ENCODE measurements around the gene KLHDC8B. TPM values are rescaled to one million over a fixed set of nuclear protein-coding genes. Genes with fewer than 3 reads are reported as not detected.

The KLHDC8B gene
- total RNA-seq, 1 donor from 2014 or later, result 10.1 TPM

- no peaks in the 10 kb centered on the region for H3K36me3 ChIP-seq (ENCODE audit: control insufficient read depth, insufficient read depth, low read length)
These were observed 23.2 kb upstream of the KLHDC8B start for GRCh38 chr3:49148159-49148558.

GRCh38 chr3:49151610-49152009, 19.8 kb upstream of the KLHDC8B start:
- no peaks in the 10 kb centered on the region for H3K36me3 ChIP-seq (ENCODE audit: control insufficient read depth, insufficient read depth, low read length)
- no peak for DNase-seq (ENCODE audit: low read depth)
- TF ChIP-seq, protein P1, sequence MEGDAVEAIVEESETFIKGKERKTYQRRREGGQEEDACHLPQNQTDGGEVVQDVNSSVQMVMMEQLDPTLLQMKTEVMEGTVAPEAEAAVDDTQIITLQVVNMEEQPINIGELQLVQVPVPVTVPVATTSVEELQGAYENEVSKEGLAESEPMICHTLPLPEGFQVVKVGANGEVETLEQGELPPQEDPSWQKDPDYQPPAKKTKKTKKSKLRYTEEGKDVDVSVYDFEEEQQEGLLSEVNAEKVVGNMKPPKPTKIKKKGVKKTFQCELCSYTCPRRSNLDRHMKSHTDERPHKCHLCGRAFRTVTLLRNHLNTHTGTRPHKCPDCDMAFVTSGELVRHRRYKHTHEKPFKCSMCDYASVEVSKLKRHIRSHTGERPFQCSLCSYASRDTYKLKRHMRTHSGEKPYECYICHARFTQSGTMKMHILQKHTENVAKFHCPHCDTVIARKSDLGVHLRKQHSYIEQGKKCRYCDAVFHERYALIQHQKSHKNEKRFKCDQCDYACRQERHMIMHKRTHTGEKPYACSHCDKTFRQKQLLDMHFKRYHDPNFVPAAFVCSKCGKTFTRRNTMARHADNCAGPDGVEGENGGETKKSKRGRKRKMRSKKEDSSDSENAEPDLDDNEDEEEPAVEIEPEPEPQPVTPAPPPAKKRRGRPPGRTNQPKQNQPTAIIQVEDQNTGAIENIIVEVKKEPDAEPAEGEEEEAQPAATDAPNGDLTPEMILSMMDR (IDR thresholded peaks at IDR 0.05; ENCODE audit: insufficient read depth, low read length, poor library complexity, severe bottlenecking), result no peak

More at GRCh38 chr3:49148159-49148558, 23.2 kb upstream of the KLHDC8B start:
- peaks cover 4% of the 10 kb centered on the region for H3K27me3 ChIP-seq (ENCODE audit: control insufficient read depth, insufficient read depth, low read length)
- no peak for DNase-seq (ENCODE audit: low read depth)
- no peak overlapping the region for H3K4me3 ChIP-seq (ENCODE audit: low read depth, low read length)
- TF ChIP-seq, protein P1 (IDR thresholded peaks at IDR 0.05; ENCODE audit: insufficient read depth, low read length, poor library complexity, severe bottlenecking), result no peak

DNA sequence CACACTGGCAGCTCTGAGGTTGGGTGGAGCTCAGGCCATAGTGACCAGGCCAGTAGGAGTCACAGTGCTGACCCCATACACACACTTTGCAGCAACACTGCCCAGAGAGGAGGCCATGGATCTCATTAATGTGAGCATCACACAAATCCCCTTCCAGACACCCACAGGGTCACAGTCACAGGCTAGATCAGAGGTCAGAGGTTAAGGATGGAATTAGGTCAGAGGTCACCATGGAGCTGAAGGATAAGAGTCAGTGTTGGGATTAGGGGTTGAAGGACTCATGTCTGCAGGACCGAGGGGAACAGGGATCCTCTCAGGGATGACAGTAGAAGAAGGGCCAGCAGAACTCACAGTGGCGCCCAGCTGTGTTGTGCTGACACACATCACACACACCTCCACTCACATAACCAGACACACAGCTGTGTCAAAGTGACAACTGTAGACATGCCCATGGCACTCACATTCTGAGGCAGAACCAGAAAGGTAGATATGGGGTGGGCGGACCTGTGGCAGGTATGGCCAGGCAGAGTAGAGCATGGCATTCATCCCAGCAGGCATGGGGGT, 18.0 kb upstream of the KLHDC8B start:
- TF ChIP-seq, protein P1 (IDR thresholded peaks at IDR 0.05; ENCODE audit: insufficient read depth, low read length, poor library complexity, severe bottlenecking), result no peak
- Histone ChIP-seq H3K4me3 (ENCODE audit: low read depth, low read length) (no peak overlapping the region), H3K36me3 (ENCODE audit: control insufficient read depth, insufficient read depth, low read length) (no peaks in the 10 kb centered on the region), H3K27me3 (ENCODE audit: control insufficient read depth, insufficient read depth, low read length) (peaks cover 4% of the 10 kb centered on the region)
- no peak for DNase-seq (ENCODE audit: low read depth)

More at GRCh38 chr3:49151610-49152009, 19.8 kb upstream of the KLHDC8B start:
- peaks cover 4% of the 10 kb centered on the region for H3K27me3 ChIP-seq (ENCODE audit: control insufficient read depth, insufficient read depth, low read length)
- no peak overlapping the region for H3K4me3 ChIP-seq (ENCODE audit: low read depth, low read length)

GRCh38 chr3:49157289-49157688, 14.1 kb upstream of the KLHDC8B start:
- Histone ChIP-seq H3K4me3 (ENCODE audit: low read depth, low read length) (no peak overlapping the region), H3K36me3 (ENCODE audit: control insufficient read depth, insufficient read depth, low read length) (no peaks in the 10 kb centered on the region), H3K27me3 (ENCODE audit: control insufficient read depth, insufficient read depth, low read length) (no peaks in the 10 kb centered on the region)
- DNase-seq (ENCODE audit: low read depth), result no peak
- TF ChIP-seq, protein P1 (IDR thresholded peaks at IDR 0.05; ENCODE audit: insufficient read depth, low read length, poor library complexity, severe bottlenecking), result no peak

- no peak for DNase-seq (ENCODE audit: low read depth)
- Histone ChIP-seq H3K36me3 (ENCODE audit: control insufficient read depth, insufficient read depth, low read length) (peaks cover 1% of the 10 kb centered on the region), H3K4me3 (ENCODE audit: low read depth, low read length) (no peak overlapping the region), H3K27me3 (ENCODE audit: control insufficient read depth, insufficient read depth, low read length) (no peaks in the 10 kb centered on the region)
- TF ChIP-seq, protein P1 (IDR thresholded peaks at IDR 0.05; ENCODE audit: insufficient read depth, low read length, poor library complexity, severe bottlenecking), result peak; percentile 33
These were observed 13.2 kb upstream of the KLHDC8B start for GRCh38 chr3:49158103-49158709.

GRCh38 chr3:49158792-49159191, 12.6 kb upstream of the KLHDC8B start:
- DNase-seq (ENCODE audit: low read depth), result peak; percentile 41
- Histone ChIP-seq H3K36me3 (ENCODE audit: control insufficient read depth, insufficient read depth, low read length) (peaks cover 4% of the 10 kb centered on the region), H3K27me3 (ENCODE audit: control insufficient read depth, insufficient read depth, low read length) (no peaks in the 10 kb centered on the region), H3K4me3 (ENCODE audit: low read depth, low read length) (no peak overlapping the region)
- TF ChIP-seq, protein P1 (IDR thresholded peaks at IDR 0.05; ENCODE audit: insufficient read depth, low read length, poor library complexity, severe bottlenecking), result no peak

All from kidney epithelial cell (primary cell).